Choroid plexus epithelial cell (primary cell): ENCODE results near the gene RNASE13.

Source experiments
- DNase-seq: peaks from one replicate; pipeline ENCODE4 v3.0.0-alpha.2; 2010; ENCODE audit warnings: low read depth
- H3K4me3 ChIP-seq: 2 replicates; pipeline ENCODE4 v1.5.1; 2011; ENCODE audit warnings: low read depth, mild to moderate bottlenecking, control low read depth, low read length, moderate library complexity
- TF ChIP-seq, protein P1 (sequence below): conservative IDR thresholded peaks from 2 replicates; pipeline ENCODE4 v1.5.1; 2011; ENCODE audit warnings: low read depth, mild to moderate bottlenecking, control low read depth, inconsistent platforms, low read length, moderate library complexity

Gene RNASE13

GRCh38 chr14:21024585-21025370 is 9.8 kb downstream of the RNASE13 start, which contains the start of gene NDRG2:
TSS of gene NDRG2 (minus strand) at chr14:21025061. CDS start at chr14:21023315, 1,746 bp downstream.
- DNase-seq: peak; percentile 32
- H3K4me3 ChIP-seq: peak within 1 kb of the TSS; percentile 60
- TF ChIP-seq, protein P1, sequence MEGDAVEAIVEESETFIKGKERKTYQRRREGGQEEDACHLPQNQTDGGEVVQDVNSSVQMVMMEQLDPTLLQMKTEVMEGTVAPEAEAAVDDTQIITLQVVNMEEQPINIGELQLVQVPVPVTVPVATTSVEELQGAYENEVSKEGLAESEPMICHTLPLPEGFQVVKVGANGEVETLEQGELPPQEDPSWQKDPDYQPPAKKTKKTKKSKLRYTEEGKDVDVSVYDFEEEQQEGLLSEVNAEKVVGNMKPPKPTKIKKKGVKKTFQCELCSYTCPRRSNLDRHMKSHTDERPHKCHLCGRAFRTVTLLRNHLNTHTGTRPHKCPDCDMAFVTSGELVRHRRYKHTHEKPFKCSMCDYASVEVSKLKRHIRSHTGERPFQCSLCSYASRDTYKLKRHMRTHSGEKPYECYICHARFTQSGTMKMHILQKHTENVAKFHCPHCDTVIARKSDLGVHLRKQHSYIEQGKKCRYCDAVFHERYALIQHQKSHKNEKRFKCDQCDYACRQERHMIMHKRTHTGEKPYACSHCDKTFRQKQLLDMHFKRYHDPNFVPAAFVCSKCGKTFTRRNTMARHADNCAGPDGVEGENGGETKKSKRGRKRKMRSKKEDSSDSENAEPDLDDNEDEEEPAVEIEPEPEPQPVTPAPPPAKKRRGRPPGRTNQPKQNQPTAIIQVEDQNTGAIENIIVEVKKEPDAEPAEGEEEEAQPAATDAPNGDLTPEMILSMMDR: no peak

DNA sequence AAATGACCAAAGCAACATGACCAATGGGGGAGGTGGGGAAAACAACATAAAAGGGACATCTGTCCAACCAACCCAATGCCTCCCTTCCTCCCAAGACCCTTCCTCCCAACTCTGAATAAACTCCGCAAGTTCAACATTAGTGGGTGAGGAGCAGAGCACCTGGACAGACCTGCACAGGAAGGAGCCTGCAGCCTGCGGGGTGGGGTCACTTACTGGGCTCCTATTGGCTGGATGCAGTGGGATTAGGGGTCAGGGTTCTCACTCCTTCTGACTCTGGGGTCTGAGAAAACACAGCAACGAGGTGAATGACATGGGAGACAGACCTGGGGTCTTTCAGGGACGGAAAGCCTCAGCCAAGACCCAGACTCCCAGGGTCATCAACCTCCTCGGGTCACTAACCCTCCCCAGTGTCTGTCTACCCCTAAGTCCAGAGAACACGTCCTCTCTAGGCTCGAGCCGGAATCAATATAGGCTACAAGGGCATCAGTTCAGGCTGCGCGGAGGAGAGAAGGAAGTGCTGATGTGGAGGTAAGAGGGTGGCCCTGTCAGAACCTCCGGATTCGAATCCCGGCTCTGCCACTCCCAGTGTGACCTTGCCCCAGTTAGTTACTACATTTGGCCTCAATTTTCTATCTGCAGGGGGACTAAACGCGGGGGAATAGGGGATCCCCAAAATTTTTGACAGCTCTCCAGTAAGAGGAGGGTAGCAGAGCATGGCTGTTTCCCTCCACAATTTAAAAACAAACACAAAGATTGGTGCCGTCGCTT is 10.6 kb downstream of the RNASE13 start:
- no peak for DNase-seq
- H3K4me3 ChIP-seq: peak overlapping the region; percentile 60
- TF ChIP-seq, protein P1: no peak

DNA sequence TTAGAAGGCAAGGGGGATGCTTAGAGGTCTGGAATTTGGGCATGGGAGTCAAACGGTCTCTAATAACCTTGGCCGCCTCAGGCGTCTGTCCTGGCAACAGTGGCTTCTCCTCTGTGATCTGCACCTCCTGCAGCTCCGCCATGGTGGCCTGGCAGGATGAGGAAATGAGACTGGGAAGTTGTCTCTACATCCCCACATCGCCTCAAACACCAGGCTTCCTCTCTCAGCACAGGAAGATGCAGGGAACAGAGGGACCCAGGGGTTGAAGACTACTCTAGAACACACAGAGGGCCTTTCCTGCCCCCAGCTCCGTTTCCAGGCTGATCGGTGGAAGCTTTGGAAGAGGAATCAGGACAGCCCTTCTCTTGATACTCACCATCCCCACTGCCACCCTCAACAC is 11.4 kb downstream of the RNASE13 start:
- no peak for DNase-seq
- no peak overlapping the region for H3K4me3 ChIP-seq
- TF ChIP-seq, protein P1: no peak

- DNase-seq: no peak
- TF ChIP-seq, protein P1: no peak
Measured at GRCh38 chr14:21022686-21023085, 11.9 kb downstream of the RNASE13 start.

DNA sequence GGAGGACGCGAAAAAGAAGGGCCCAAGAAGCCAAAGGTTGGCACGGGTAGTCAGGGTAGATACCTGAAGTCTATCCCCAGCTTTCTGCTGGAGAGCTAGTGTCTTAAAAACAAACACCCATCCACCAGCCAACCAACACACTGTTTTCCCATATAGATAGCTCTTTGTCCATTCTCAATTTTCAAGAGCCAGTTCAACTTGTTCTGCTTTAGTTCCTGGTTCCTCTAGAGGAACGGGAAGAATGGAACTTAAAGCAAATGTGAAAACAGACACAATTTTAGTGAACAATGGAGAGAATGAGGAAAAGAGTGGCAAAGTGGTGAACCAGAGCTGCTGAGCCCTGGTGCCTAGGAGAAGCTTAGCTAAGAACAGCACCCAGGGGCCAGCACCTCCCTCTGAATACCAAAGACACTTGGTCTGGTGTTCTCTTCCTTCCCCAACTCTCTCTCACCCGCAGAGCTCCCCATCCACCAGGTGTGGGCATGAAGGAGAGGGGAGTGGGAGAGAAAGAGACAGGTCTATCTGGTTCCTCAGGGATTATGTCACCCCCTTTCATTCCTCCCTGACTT is 13.5 kb downstream of the RNASE13 start:
- TF ChIP-seq, protein P1: no peak
- no peak for DNase-seq
- no peak overlapping the region for H3K4me3 ChIP-seq

More at GRCh38 chr14:21022686-21023085, 11.9 kb downstream of the RNASE13 start:
- H3K4me3 ChIP-seq: no peak overlapping the region

DNA sequence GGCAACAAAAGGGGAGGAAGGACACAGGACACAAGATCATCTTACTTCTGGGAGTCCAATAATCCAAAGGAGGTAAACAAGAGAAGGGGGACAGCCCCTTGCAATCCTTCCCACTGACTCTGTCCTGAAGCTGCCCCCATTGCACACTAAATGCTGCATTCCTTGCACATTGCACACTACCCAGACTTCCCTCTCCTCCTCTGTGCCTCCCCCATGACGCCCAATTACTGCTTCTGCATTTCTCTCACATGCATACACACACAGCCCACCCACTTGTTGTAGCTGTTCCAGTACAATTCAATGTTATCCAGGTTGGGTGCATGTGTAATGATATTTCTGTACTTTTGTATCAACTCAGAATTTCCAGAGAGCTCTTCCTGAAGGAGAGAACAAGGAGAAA is 15.2 kb downstream of the RNASE13 start:
- no peak for DNase-seq
- no peak overlapping the region for H3K4me3 ChIP-seq
- TF ChIP-seq, protein P1: no peak
